ENCODE data around the gene EHBP1.

Gene EHBP1

DNA sequence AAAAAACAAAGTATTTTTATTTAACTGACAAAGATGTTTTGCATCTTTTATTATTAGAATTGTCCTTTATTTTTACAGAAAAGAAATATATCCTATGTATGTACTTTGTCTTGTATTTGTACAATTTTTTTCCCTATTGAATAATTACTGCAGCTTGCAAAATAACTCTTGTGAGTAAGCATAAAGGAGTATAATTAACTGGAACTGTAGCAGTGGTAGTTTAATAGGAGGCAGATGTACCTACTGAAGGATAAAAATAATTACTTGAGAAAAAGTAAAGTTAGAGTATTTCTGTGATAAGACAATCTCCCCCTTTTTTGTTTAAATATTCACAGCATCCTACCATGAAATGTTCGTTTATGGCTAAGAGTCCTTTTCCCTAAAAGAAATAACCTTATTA, 34.7 kb downstream of the EHBP1 start:
- no peak for TF ChIP-seq EZH2 (IDR thresholded peaks at IDR 0.05; ENCODE audit: borderline replicate concordance, low read length)
- TF ChIP-seq, protein P1, sequence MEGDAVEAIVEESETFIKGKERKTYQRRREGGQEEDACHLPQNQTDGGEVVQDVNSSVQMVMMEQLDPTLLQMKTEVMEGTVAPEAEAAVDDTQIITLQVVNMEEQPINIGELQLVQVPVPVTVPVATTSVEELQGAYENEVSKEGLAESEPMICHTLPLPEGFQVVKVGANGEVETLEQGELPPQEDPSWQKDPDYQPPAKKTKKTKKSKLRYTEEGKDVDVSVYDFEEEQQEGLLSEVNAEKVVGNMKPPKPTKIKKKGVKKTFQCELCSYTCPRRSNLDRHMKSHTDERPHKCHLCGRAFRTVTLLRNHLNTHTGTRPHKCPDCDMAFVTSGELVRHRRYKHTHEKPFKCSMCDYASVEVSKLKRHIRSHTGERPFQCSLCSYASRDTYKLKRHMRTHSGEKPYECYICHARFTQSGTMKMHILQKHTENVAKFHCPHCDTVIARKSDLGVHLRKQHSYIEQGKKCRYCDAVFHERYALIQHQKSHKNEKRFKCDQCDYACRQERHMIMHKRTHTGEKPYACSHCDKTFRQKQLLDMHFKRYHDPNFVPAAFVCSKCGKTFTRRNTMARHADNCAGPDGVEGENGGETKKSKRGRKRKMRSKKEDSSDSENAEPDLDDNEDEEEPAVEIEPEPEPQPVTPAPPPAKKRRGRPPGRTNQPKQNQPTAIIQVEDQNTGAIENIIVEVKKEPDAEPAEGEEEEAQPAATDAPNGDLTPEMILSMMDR (IDR thresholded peaks at IDR 0.05; ENCODE audit: low read length) = no peak
- Histone ChIP-seq H3K4me3 (ENCODE audit: low read depth, low read length, poor library complexity, severe bottlenecking) (no peak overlapping the region), H3K36me3 (ENCODE audit: insufficient read depth, low read length) (no peaks in the 10 kb centered on the region), H3F3A (ENCODE audit: insufficient read depth, low read length) (no peaks in the 10 kb centered on the region), H4K20me1 (ENCODE audit: insufficient read depth, low read length) (no peaks in the 10 kb centered on the region), H3K27ac (ENCODE audit: low read depth, low read length, poor library complexity, severe bottlenecking) (no peak overlapping the region), H3K79me2 (ENCODE audit: insufficient read depth, low read length) (no peaks in the 10 kb centered on the region), H3K4me1 (ENCODE audit: insufficient read depth, low read length, severe bottlenecking) (no peaks in the 10 kb centered on the region), H3K9me3 (ENCODE audit: low read length) (no peaks in the 10 kb centered on the region), H3K27me3 (ENCODE audit: insufficient read depth, low read length) (no peaks in the 10 kb centered on the region), H3K9ac (ENCODE audit: low read length) (no peak overlapping the region), H3K9me2 (ENCODE audit: low read depth, low read length) (no peaks in the 10 kb centered on the region), H3K4me2 (ENCODE audit: low read length) (no peak overlapping the region), H2AFZ (ENCODE audit: low read length) (no peak overlapping the region)

DNA sequence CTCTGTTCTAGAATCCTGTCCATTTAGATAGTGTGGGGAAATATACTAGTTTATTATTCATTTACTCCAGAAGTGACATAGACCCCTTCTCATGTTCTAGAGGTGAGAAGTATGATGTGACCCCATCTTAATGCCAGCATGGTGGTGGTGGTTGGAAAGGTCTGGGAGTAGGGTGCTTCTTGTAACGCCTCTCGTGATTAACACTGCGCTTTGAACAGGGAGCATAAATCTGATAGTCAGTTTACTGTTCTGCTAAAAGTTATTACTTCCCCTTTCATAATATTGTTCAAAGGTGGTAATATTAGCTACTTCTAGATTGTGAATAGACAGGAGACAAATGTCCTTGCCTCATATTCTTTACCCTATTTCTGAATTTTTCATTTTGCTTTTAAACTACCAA, 35.6 kb downstream of the EHBP1 start:
- Histone ChIP-seq H3K9me2 (ENCODE audit: low read depth, low read length) (no peaks in the 10 kb centered on the region), H3K9ac (ENCODE audit: low read length) (no peak overlapping the region), H3K36me3 (ENCODE audit: insufficient read depth, low read length) (no peaks in the 10 kb centered on the region), H3K4me1 (ENCODE audit: insufficient read depth, low read length, severe bottlenecking) (no peaks in the 10 kb centered on the region), H3K4me3 (ENCODE audit: low read depth, low read length, poor library complexity, severe bottlenecking) (no peak overlapping the region), H3K79me2 (ENCODE audit: insufficient read depth, low read length) (no peaks in the 10 kb centered on the region; the same call in 1 of the 2 replicates), H4K20me1 (ENCODE audit: insufficient read depth, low read length) (no peaks in the 10 kb centered on the region), H3K27me3 (ENCODE audit: insufficient read depth, low read length) (no peaks in the 10 kb centered on the region), H2AFZ (ENCODE audit: low read length) (no peak overlapping the region), H3K27ac (ENCODE audit: low read depth, low read length, poor library complexity, severe bottlenecking) (no peak overlapping the region), H3F3A (ENCODE audit: insufficient read depth, low read length) (no peaks in the 10 kb centered on the region), H3K4me2 (ENCODE audit: low read length) (no peak overlapping the region), H3K9me3 (ENCODE audit: low read length) (no peaks in the 10 kb centered on the region)
- TF ChIP-seq, protein P1 (IDR thresholded peaks at IDR 0.05; ENCODE audit: low read length) = no peak
- TF ChIP-seq EZH2 (IDR thresholded peaks at IDR 0.05; ENCODE audit: borderline replicate concordance, low read length) = no peak

DNA sequence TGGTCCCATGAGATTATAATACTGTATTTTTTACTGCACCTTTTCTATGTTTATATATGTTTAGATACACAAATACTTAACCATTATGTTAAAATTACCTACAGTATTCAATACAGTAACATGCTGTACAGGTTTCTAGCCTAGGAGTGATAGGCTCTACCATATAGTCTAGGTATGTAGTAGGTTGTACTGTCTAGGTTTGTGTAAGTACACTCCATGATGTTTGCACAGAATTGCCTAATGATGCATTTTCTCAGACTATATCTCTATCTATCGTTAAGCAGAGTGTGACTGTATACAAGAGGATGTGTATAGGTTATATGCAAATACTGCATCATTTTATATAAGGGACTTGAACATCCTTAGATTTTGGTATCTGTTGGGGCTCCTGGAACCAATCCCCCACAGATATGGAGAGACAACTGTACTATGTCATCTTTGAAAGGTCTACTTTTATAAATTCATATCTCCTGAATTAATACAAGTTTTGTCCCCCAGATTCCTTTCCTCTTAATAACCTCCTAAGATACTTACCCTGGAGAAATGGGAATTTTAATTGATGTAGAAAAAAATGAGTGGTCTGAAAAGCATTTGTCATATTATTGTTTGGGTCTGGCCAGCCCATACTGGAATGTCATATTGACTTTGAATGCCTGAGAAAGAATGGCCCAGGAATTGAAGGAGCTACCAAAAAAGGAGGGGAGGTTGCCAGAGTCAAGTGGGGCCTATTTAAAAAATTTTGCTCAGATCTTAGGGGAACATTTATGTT, 36.6 kb downstream of the EHBP1 start:
- no peaks in the 10 kb centered on the region for H3K27me3 ChIP-seq (ENCODE audit: insufficient read depth, low read length)
- no peaks in the 10 kb centered on the region for H3F3A ChIP-seq (ENCODE audit: insufficient read depth, low read length)
- no peak overlapping the region for H3K9ac ChIP-seq (ENCODE audit: low read length)
- H2AFZ ChIP-seq (ENCODE audit: low read length) = no peak overlapping the region
- H3K9me3 ChIP-seq (ENCODE audit: low read length) = no peaks in the 10 kb centered on the region
- no peaks in the 10 kb centered on the region for H3K4me1 ChIP-seq (ENCODE audit: insufficient read depth, low read length, severe bottlenecking)
- no peak overlapping the region for H3K4me3 ChIP-seq (ENCODE audit: low read depth, low read length, poor library complexity, severe bottlenecking)
- TF ChIP-seq, protein P1 (IDR thresholded peaks at IDR 0.05; ENCODE audit: low read length) = no peak
- TF ChIP-seq EZH2 (IDR thresholded peaks at IDR 0.05; ENCODE audit: borderline replicate concordance, low read length) = no peak
- no peak overlapping the region for H3K4me2 ChIP-seq (ENCODE audit: low read length)
- H3K79me2 ChIP-seq (ENCODE audit: insufficient read depth, low read length) = no peaks in the 10 kb centered on the region; the same call in 1 of the 2 replicates
- no peaks in the 10 kb centered on the region for H3K9me2 ChIP-seq (ENCODE audit: low read depth, low read length)
- no peak overlapping the region for H3K27ac ChIP-seq (ENCODE audit: low read depth, low read length, poor library complexity, severe bottlenecking)
- no peaks in the 10 kb centered on the region for H4K20me1 ChIP-seq (ENCODE audit: insufficient read depth, low read length)
- H3K36me3 ChIP-seq (ENCODE audit: insufficient read depth, low read length) = no peaks in the 10 kb centered on the region
